ENCODE data around the gene CA12.

DNA sequence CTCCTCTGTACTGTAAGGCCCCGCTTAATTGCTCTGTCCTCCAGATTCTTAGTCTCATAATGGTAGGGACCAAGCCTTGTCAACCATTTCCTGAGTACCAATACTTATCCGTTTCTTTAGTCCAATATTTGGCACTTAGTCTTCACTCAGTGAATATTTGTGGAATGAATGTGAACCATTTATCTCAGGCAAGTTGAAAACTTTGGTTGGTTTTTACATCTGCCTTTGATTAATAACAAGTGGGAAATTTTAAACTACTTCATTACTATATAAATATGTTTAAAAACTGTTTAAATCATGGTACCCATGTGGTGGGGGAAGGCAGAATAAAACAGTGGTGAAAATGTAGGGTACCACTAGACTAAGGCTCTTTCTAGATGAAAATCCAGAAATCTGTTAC, 15.2 kb downstream of the CA12 start:
- TF ChIP-seq EZH2 (IDR thresholded peaks at IDR 0.05; ENCODE audit: borderline replicate concordance, low read depth, low read length, severe bottlenecking): no peak
- TF ChIP-seq, protein P1, sequence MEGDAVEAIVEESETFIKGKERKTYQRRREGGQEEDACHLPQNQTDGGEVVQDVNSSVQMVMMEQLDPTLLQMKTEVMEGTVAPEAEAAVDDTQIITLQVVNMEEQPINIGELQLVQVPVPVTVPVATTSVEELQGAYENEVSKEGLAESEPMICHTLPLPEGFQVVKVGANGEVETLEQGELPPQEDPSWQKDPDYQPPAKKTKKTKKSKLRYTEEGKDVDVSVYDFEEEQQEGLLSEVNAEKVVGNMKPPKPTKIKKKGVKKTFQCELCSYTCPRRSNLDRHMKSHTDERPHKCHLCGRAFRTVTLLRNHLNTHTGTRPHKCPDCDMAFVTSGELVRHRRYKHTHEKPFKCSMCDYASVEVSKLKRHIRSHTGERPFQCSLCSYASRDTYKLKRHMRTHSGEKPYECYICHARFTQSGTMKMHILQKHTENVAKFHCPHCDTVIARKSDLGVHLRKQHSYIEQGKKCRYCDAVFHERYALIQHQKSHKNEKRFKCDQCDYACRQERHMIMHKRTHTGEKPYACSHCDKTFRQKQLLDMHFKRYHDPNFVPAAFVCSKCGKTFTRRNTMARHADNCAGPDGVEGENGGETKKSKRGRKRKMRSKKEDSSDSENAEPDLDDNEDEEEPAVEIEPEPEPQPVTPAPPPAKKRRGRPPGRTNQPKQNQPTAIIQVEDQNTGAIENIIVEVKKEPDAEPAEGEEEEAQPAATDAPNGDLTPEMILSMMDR (IDR thresholded peaks at IDR 0.05; ENCODE audit: borderline replicate concordance, extremely low read depth, low read length, poor library complexity, severe bottlenecking): no peak

All from DND-41 (cell line).